ENCODE data around the gene AMIGO2.

Gene AMIGO2

DNA sequence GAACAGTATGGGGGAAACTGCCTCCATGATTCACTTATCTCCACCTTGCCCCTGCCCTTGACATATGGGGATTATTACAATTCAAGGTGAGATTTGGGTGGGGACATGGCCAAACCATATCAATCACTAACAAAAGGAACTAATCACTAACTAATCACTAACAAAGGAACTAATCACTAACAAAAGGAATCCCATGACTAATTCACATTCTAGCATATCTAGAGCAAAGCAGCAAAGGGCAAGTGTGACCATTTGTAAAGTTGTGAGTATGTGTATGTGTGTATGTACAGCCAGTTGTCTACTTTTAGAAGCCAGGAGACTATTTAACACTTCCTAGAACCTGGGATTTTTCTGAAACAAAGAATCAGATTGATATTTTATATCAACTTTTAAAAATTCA is 31.2 kb downstream of the AMIGO2 start:
- TF ChIP-seq TAF1 (IDR thresholded peaks at IDR 0.05; ENCODE audit: low read depth, low read length), result no peak
- TF ChIP-seq POU2F2 (IDR thresholded peaks at IDR 0.05; ENCODE audit: low read depth, low read length), result no peak
- TF ChIP-seq PAX5 (IDR thresholded peaks at IDR 0.05; ENCODE audit: insufficient read depth, low read length, severe bottlenecking), result no peak
- no peak for TF ChIP-seq POLR2AphosphoS5 (IDR thresholded peaks at IDR 0.05; ENCODE audit: low read depth, low read length)
- TF ChIP-seq POLR2A (IDR thresholded peaks at IDR 0.05; ENCODE audit: low read depth, low read length), result no peak
- DNase-seq (ENCODE audit: insufficient read length, low spot score) (no peak), FAIRE-seq (no peak)

GRCh38 chr12:47041327-47041726 is 38.4 kb downstream of the AMIGO2 start:
- FAIRE-seq, result no peak
- TF ChIP-seq POLR2A (IDR thresholded peaks at IDR 0.05; ENCODE audit: low read depth, low read length) (no peak), SPI1 (IDR thresholded peaks at IDR 0.05; ENCODE audit: low read depth, low read length) (no peak), TAF1 (IDR thresholded peaks at IDR 0.05; ENCODE audit: low read depth, low read length) (no peak), POU2F2 (IDR thresholded peaks at IDR 0.05; ENCODE audit: low read depth, low read length) (no peak), PAX5 (IDR thresholded peaks at IDR 0.05; ENCODE audit: insufficient read depth, low read length, severe bottlenecking) (no peak), POLR2AphosphoS5 (IDR thresholded peaks at IDR 0.05; ENCODE audit: low read depth, low read length) (no peak)

DNA sequence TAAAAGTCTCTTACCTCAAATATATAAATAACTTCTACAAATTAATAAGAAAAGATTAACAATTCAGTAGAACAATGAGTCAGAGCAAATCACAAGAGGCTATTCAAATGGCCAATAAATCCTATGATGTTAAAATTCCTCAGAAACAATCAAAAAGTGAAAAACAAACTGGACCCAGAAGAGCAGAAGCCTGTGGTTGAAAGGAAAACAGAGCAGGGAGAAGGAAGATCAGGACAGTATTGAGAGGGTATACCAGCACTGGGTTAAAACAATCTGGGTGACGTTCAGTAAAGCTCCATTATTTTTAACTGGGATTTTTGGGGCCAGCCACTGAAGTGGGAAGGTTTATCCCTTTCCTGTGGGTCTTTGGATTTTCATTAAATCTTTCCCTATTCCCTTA is 40.0 kb downstream of the AMIGO2 start:
- DNase-seq (ENCODE audit: insufficient read length, low spot score) (no peak), FAIRE-seq (no peak)
- TF ChIP-seq POLR2A (IDR thresholded peaks at IDR 0.05; ENCODE audit: low read depth, low read length), result no peak
- no peak for TF ChIP-seq POU2F2 (IDR thresholded peaks at IDR 0.05; ENCODE audit: low read depth, low read length)
- no peak for TF ChIP-seq SPI1 (IDR thresholded peaks at IDR 0.05; ENCODE audit: low read depth, low read length)
- no peak for TF ChIP-seq POLR2AphosphoS5 (IDR thresholded peaks at IDR 0.05; ENCODE audit: low read depth, low read length)
- TF ChIP-seq TAF1 (IDR thresholded peaks at IDR 0.05; ENCODE audit: low read depth, low read length), result no peak
- TF ChIP-seq PAX5 (IDR thresholded peaks at IDR 0.05; ENCODE audit: insufficient read depth, low read length, severe bottlenecking), result no peak

More at GRCh38 chr12:47041327-47041726, 38.4 kb downstream of the AMIGO2 start:
- DNase-seq (ENCODE audit: insufficient read length, low spot score), result no peak

DNA sequence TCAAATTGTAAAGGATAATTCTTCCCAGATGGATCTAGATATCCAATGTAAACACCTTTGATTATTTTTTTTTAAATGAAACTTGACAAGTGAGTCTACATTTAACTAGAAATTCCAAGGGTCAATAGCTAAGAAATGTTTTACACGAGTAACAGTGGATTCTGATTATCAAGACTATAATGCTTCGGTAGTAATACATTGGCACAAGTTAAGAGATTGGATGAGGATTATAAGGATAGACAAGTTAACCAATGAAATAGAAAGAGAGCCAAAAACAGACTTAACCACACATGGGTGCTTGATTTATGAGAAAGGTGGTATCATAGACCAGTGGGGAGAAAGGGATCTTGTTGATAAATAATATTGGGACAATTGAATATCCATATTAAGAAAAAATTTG is 40.7 kb downstream of the AMIGO2 start:
- FAIRE-seq (no peak), DNase-seq (ENCODE audit: insufficient read length, low spot score) (no peak)
- no peak for TF ChIP-seq TAF1 (IDR thresholded peaks at IDR 0.05; ENCODE audit: low read depth, low read length)
- TF ChIP-seq POLR2A (IDR thresholded peaks at IDR 0.05; ENCODE audit: low read depth, low read length), result no peak
- no peak for TF ChIP-seq PAX5 (IDR thresholded peaks at IDR 0.05; ENCODE audit: insufficient read depth, low read length, severe bottlenecking)
- TF ChIP-seq POU2F2 (IDR thresholded peaks at IDR 0.05; ENCODE audit: low read depth, low read length), result no peak
- TF ChIP-seq SPI1 (IDR thresholded peaks at IDR 0.05; ENCODE audit: low read depth, low read length), result no peak
- no peak for TF ChIP-seq POLR2AphosphoS5 (IDR thresholded peaks at IDR 0.05; ENCODE audit: low read depth, low read length)

DNA sequence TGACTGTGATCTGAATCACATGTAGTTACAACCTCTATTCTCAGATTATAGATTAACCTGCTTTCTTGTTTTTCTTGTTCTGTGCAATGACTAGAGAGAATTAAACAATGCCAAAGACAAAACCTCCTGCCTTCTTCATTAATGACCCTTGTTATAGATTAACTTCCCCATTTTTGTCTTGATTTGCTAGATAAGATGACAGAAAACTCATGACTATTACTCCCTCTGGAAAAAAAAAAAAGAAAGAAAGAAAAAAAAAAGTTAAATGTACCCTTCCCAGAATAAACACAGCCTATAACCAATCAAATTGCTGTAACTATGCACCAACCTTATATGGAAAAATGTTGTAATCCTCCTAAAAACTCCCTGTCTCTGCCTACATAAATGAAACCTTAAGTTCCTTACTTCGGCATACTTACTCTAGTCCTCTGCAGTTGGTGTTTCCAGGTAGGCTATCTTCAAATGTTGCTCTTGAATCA is 41.5 kb downstream of the AMIGO2 start:
- TF ChIP-seq POU2F2 (IDR thresholded peaks at IDR 0.05; ENCODE audit: low read depth, low read length) (no peak), POLR2AphosphoS5 (IDR thresholded peaks at IDR 0.05; ENCODE audit: low read depth, low read length) (no peak), TAF1 (IDR thresholded peaks at IDR 0.05; ENCODE audit: low read depth, low read length) (no peak), SPI1 (IDR thresholded peaks at IDR 0.05; ENCODE audit: low read depth, low read length) (no peak), PAX5 (IDR thresholded peaks at IDR 0.05; ENCODE audit: insufficient read depth, low read length, severe bottlenecking) (no peak), POLR2A (IDR thresholded peaks at IDR 0.05; ENCODE audit: low read depth, low read length) (no peak)
- FAIRE-seq, result no peak
- no peak for DNase-seq (ENCODE audit: insufficient read length, low spot score)

DNA sequence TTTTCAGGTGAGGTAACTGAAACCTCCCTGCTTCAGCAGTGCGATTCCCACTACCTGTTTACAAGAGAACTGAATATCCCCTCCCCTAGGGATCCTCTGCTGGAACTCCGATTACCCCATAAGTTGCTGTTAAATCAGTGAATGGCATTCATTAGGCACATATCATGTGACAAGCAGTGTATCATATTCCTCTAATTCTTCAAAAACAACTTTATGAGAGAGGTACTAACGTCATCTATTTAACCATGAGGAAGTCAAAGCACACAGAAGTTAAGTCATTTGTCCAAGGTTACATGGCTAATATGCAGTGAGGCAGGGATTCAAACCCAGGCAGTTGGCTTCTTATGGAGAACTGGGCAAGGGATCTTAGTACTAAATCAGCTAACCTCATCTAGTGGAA is 44.3 kb downstream of the AMIGO2 start:
- DNase-seq (ENCODE audit: insufficient read length, low spot score) (no peak), FAIRE-seq (no peak)
- TF ChIP-seq SPI1 (IDR thresholded peaks at IDR 0.05; ENCODE audit: low read depth, low read length) (no peak), TAF1 (IDR thresholded peaks at IDR 0.05; ENCODE audit: low read depth, low read length) (no peak), POLR2A (IDR thresholded peaks at IDR 0.05; ENCODE audit: low read depth, low read length) (no peak), PAX5 (IDR thresholded peaks at IDR 0.05; ENCODE audit: insufficient read depth, low read length, severe bottlenecking) (no peak), POLR2AphosphoS5 (IDR thresholded peaks at IDR 0.05; ENCODE audit: low read depth, low read length) (no peak), POU2F2 (IDR thresholded peaks at IDR 0.05; ENCODE audit: low read depth, low read length) (no peak)

DNA sequence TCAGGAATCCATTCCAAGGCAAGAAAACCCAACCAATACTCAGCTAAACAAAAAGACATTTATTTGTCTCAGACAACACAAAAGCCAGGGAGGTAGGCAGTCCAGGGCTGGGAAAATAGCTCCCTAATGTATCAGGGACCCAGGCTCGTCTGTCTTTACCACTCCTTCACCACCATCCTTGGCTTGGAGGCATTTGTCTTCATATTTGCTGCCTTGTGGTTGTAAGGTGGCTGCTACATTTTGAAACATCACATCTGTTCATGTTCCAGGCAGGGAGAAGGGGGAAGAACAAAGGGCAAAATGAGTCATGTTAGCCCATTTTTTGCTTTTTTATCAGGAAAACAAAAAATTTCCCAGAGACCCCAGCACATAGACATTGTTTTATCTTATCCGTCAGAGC is 45.1 kb downstream of the AMIGO2 start:
- no peak for TF ChIP-seq POLR2A (IDR thresholded peaks at IDR 0.05; ENCODE audit: low read depth, low read length)
- no peak for TF ChIP-seq SPI1 (IDR thresholded peaks at IDR 0.05; ENCODE audit: low read depth, low read length)
- TF ChIP-seq PAX5 (IDR thresholded peaks at IDR 0.05; ENCODE audit: insufficient read depth, low read length, severe bottlenecking), result no peak
- DNase-seq (ENCODE audit: insufficient read length, low spot score) (no peak), FAIRE-seq (no peak)

DNA sequence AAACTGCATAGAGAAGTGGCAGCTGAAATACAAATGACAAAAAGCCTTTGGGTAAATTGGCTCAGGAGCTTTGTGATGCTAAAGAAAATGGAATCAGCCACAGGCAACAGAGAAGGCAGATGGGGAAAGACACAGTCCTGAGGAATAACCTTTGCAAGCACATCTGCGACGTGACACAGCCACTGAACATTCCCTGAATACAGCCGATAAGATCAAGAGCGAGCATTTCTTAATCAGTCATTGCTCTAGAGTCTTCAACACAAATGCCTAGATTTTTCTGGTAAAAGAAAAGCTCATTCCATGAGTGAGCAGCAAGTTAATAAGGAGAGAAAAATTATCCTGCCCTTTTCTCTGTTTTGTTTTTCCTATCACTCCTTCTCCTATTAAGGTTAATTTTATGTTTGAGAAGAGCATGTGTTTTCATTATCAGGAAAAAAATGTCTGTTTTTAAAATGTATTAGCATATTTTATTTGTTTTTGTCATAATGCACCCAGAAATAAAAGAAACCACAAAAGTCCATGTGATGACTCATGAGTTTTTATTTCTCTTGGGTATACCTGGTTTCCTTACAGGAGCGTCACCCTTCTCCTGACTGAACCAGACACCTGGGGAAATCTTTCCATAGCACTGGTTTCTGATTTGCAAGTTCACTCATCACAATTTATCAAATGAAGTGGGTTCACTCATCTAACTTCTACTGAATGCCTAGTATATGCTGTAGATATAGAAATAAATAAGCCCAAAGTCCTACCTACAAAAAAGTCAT is 45.8 kb downstream of the AMIGO2 start:
- no peak for TF ChIP-seq POLR2AphosphoS5 (IDR thresholded peaks at IDR 0.05; ENCODE audit: low read depth, low read length)
- TF ChIP-seq POLR2A (IDR thresholded peaks at IDR 0.05; ENCODE audit: low read depth, low read length), result no peak
- TF ChIP-seq TAF1 (IDR thresholded peaks at IDR 0.05; ENCODE audit: low read depth, low read length), result no peak
- TF ChIP-seq SPI1 (IDR thresholded peaks at IDR 0.05; ENCODE audit: low read depth, low read length), result no peak
- no peak for TF ChIP-seq PAX5 (IDR thresholded peaks at IDR 0.05; ENCODE audit: insufficient read depth, low read length, severe bottlenecking)
- no peak for TF ChIP-seq POU2F2 (IDR thresholded peaks at IDR 0.05; ENCODE audit: low read depth, low read length)
- DNase-seq (ENCODE audit: insufficient read length, low spot score), result no peak
- no peak for FAIRE-seq

- DNase-seq (ENCODE audit: insufficient read length, low spot score), result no peak
- no peak for TF ChIP-seq PAX5 (IDR thresholded peaks at IDR 0.05; ENCODE audit: insufficient read depth, low read length, severe bottlenecking)
- TF ChIP-seq TAF1 (IDR thresholded peaks at IDR 0.05; ENCODE audit: low read depth, low read length), result no peak
- TF ChIP-seq POU2F2 (IDR thresholded peaks at IDR 0.05; ENCODE audit: low read depth, low read length), result no peak
- TF ChIP-seq POLR2A (IDR thresholded peaks at IDR 0.05; ENCODE audit: low read depth, low read length), result no peak
- no peak for FAIRE-seq
Observed at GRCh38 chr12:47033081-47033480, 46.7 kb downstream of the AMIGO2 start.

GRCh38 chr12:47032644-47033043 is 47.1 kb downstream of the AMIGO2 start:
- FAIRE-seq (no peak), DNase-seq (ENCODE audit: insufficient read length, low spot score) (no peak)
- no peak for TF ChIP-seq POLR2AphosphoS5 (IDR thresholded peaks at IDR 0.05; ENCODE audit: low read depth, low read length)
- TF ChIP-seq POLR2A (IDR thresholded peaks at IDR 0.05; ENCODE audit: low read depth, low read length), result no peak
- TF ChIP-seq SPI1 (IDR thresholded peaks at IDR 0.05; ENCODE audit: low read depth, low read length), result no peak
- TF ChIP-seq PAX5 (IDR thresholded peaks at IDR 0.05; ENCODE audit: insufficient read depth, low read length, severe bottlenecking), result no peak
